NCI-H146 treated with DMSO at 0.1 percent for 48 hours (cell line): ENCODE data around the gene XPO4.

Experiments
- DNase-seq: peaks from one replicate; lab custom pipeline; 2025; ENCODE audit not compliant: unreplicated experiment; lab: John Stamatoyannopoulos, UW

Gene XPO4

DNA sequence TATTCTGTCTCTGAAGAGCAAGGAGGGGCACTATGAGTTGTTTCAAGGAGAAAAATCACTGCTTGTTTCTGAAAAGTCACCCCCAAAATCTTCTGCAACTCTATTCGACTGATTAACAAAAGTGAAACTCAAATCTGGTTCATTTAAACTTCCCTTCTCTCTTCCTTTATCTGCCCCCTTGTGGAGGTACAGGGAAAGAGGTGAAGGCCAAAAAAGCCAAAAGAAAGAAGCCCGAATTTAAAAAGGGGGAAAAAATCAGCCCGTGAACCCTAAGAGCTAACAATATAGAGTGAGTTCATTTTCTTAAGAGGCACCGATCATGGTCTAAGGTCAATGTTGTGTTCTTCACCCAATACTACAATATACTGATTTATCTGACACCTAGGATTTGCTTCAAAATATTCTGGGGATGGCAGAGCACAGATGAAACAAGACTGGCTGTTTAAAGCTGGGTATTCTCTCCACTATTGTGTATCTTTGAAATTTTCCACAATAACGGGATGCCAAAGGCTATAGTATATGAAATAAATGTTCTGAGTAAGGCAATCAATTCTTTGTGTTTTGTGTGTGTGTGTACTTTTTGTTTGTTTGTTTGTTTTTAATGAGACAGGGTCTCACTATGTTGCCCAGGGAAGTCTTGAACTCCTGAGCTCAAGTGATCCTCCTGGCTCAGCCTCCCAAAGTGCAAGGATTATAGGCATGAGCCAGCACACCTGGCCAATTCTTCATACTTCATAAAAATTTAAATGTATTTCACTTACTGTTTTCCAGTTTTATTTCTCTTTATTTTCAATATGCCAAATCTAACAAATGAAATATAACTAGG lies 73.8 kb downstream of the XPO4 start:
- no peak for DNase-seq

DNA sequence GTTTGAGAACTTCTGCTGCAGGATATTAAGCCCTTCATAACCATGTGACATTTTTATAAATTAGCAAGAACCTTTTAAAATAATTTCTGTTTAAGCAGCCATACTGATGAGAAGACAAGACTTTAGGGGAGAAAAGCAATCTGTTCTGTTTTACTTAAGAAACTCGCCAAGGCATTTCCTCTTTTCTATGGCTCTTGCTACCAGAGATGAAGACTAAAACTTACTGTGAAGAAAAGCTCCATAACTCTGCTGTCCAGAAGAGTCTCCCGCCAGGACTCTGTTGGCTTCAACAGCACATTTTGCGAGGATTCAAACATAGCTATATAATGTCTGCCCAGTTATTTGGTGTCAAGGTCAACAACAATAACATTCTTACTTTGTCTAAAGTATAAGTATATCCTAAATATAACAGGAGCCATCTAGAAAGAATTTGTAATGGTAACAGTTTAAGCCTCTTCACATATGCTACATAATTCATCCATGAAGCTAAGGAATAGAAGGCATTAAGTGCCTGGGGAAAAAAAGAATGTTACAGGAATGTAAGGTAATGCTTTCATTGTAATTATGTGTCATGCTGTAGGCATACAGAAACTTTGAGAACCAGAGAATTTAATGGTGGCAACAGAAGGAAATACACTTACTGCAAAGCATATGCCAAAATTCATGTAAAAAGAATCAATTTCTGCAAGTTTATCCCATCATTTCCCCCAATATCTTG lies 75.5 kb downstream of the XPO4 start:
- DNase-seq = no peak

GRCh38 chr13:20826301-20826700 lies 76.2 kb downstream of the XPO4 start:
- no peak for DNase-seq

DNA sequence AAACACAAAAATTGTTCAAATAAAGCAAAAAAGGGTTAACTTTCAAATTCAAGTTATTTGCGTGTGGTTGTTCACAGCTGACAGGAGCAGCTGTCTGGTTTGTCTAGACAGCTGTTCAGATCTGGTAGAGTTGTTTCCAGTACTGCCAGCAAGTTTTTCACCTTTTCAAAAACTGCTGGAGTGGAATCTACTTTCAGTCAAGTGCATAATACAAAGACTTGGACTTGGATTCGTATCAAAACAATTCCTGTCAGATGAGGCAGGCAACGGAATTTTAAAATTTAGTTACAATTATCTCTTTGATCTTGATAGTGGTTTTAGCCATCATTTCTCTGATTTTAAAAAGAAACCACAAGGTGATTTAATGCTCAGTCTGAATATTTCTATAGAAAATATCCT lies 77.1 kb downstream of the XPO4 start:
- no peak for DNase-seq

DNA sequence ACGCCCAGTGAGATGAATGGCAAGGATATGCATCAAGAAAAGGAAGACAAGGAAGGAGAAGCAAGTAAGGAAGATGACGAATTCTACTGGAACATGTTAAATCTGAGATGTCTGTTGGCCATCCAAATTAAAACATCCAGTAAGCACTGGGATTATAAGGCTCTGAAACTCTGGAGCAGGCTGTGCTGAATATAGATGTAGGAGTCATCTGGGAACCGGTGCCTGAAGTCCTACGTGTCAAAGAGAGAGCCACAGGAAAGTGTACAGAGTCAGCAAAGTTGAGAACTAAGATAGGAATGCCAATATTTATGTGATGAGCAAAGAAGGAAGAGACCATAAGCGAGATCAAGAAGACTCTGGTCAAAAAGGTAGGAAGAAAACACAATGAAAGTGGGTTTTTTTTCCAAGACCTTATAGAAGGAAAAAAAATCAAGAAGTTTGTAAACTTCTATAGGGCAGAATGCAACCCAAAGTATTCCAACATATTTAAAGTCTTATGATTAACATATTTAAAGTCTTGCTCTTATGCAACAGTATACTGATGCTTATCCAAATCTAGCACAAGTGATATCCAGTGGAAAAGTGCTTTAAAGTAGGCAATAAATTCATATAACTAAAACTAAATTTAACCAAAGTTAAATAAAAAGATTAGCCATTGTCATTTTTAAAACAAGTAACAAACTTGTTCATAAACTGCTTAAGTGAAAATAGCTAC lies 77.6 kb downstream of the XPO4 start:
- no peak for DNase-seq

GRCh38 chr13:20823071-20823470 lies 79.5 kb downstream of the XPO4 start:
- no peak for DNase-seq

GRCh38 chr13:20822406-20822805 lies 80.1 kb downstream of the XPO4 start:
- DNase-seq = no peak

GRCh38 chr13:20819715-20820114 lies 82.8 kb downstream of the XPO4 start:
- no peak for DNase-seq

GRCh38 chr13:20815464-20815863 lies 87.1 kb downstream of the XPO4 start:
- no peak for DNase-seq

DNA sequence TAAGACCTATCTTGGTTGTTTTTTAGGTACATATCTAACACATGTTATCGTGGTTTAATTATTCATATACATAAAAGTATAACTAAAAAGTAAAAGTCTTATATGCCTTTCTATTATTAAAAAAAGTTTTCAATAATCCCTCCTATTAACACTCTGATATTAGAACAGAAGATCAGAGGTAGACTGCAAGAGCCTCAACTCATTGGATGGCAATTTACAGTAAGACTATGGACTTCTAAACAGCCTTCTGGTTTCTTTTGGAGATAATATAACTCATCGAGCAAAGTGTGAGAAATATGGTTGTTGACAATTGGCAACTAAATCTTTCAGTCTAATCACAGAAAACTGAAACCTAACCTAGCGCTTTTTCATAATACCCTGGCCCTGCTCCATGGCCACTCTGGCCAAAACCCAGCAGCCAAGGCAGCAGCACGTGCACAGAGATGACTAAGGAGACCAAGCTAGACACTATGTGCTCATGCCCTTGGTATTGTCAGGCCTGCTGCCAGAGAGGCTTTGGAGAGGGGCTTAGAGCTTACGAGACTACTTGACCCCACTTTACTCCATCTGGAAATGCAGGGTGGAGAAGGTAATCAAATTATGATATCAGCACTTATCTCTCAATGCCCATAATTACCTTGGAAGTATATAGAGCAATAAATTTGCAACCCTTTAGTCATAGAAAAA lies 88.2 kb downstream of the XPO4 start:
- no peak for DNase-seq

GRCh38 chr13:20812890-20813289 lies 89.7 kb downstream of the XPO4 start:
- DNase-seq = no peak

GRCh38 chr13:20810808-20811207 lies 91.7 kb downstream of the XPO4 start:
- no peak for DNase-seq

DNA sequence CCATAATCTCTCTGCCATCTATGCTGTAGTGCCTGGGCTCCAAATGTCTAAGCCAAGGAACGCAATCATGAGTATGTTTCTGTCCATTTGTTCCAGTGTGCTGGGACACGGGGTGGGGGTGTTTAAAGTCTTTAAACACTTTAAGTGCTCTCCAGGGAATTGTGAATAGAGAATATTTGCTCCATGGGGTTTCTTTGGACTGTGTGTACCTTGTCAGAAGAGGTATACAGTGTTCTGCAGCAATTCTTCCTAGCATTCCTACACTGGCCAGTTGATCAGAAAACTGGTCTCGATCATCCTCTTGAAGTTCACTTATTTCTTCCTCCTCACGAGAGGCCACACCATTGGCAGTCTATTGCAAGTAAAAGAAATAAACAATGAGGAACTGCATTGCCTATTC lies 93.7 kb downstream of the XPO4 start:
- no peak for DNase-seq

DNA sequence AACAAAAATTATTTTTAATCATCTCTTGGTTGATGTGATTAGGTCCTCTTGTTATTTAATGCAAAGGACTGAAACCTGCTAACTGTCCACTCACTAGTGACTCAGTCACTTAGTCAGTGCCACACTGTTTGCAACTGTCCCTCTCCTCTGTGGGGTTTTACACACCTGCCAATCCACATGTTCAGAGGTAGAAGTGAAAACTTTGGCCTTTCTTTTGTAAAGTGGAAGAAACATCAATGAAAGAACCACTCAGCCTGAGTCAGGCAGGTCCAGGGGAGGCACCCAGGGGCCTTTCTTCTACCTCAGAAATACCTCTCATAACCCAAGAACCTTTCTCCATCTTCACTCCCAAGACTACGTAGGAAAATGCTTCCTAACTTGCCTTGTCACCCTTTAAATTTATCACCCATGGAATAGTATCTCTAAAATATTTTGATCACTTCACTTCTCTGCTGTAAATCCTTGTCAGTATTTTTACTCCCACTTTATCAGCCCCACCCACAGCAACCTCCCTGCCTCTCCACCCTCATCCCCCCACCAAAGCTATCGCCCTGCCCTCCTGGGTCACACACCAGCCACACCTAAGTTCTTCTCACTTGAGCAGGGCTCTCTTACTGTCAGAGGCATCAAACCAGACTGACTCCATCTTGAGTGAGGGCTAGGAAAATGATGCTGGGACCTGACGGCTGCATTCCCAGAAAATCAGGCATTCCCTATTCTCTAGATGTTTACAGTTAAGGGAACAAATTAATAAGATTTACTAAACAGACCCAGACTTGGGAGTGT lies 99.2 kb downstream of the XPO4 start:
- DNase-seq = no peak

GRCh38 chr13:20801707-20802106 lies 100.8 kb downstream of the XPO4 start:
- no peak for DNase-seq

DNA sequence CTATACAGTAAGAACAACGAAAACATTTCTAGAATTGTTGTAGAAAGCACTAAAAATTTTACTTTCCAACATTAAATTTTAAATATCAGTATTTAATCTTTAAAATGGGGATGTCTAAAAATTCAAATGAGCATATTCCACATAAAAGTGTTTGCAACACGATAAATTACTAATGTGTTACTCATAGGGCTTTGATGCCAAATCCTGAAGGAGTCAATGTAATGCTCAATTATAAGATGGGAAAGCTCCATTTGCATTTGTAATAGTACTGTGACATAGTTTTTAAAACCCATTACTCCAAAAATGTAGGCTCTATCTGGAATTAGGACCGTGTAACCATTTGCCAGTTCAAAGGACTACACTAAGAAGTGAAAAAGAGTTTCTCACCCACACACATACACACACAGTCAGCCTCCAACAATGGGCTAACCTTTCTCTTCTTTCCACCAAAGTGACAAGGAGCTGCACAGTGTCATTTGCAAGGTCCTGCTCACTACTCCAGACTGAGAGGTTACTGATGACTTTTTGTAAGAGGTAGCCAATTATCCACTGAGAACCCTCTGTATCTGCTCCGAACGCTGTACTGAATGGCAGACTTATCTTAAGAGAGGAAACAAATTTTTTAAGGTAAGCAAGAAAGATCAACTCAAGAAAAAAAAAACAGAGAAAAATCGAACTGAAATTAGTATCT lies 102.7 kb downstream of the XPO4 start:
- no peak for DNase-seq

- DNase-seq = no peak
Observed at GRCh38 chr13:20798027-20798426, 104.5 kb downstream of the XPO4 start.

GRCh38 chr13:20796791-20797508 lies 105.6 kb downstream of the XPO4 start:
- DNase-seq = no peak

GRCh38 chr13:20789665-20790064 lies 112.9 kb downstream of the XPO4 start:
- DNase-seq = no peak
